Heart left ventricle (tissue), 13 donors: ENCODE data around the gene MAP3K20.

ENCODE experiments used
- CTCF ChIP-seq, 12 donors: fragments of 200-600 bp; sonication (generic) in 4 of 12; IDR thresholded peaks; one replicate each; pipeline versions ENCODE4 v1.5.0 to v1.8.0; 2018 to 2022; ENCODE audit warnings: antibody characterized with exemption in 12 of 12, mild to moderate bottlenecking in 5 of 12
- POLR2A ChIP-seq, 2 donors: fragments of 450-650 bp; IDR thresholded peaks; one replicate each; pipeline ENCODE4 v1.6.1; 2017; ENCODE audit warnings: antibody characterized with exemption in 2 of 2, mild to moderate bottlenecking in 2 of 2, moderate library complexity in 2 of 2
- donor health status: ischemic (EF 13 %, LVEDD 7.1; RV severe dilation, severe dysfunction).
- donor health status: DM: no; HTN: yes; CAD: no.
- donor health status: DM: no; HTN: no; CAD: no.
- donor health status: ischemic (EF 25% LVEDD 6.9; RV normal size, moderate dysfunction).
- donor health status: ischemic (EF 25% LVEDD 5.7; RV mildly dilated, moderate dysfunction).
- donor health status: ischemic (EF 35%, LVEDD 5.7; RV mildly dilated, moderate dysfunction).
- donor health status: nonischemic (EF 11% LVEDD 7.7; RV severe dilation, severe dysfunction).
- donor health status: DM: yes; HTN: yes; CAD: no.
- donor health status: PGD.
- donor health status: ischemic (EF 29% LVEDD 5.4; RV normal size, mild dysfunction).
- donor health status: nonischemic (EF 23%, LVEDD 6.1; RV moderate dilation, normal function).

GRCh38 chr2:173058097-173058496 lies 17.5 kb upstream of the MAP3K20 start:
- TF ChIP-seq CTCF (IDR thresholded peaks at IDR 0.05) (no peak), POLR2A (IDR thresholded peaks at IDR 0.05) (no peak)
